Psoas muscle (tissue), 8 donors: ENCODE data around the gene CXCL8. TPM values are rescaled to one million over a fixed set of nuclear protein-coding genes. Genes with fewer than 3 reads are reported as not detected.

Source experiments
- ATAC-seq, 4 donors: fragments of 200-7000 bp; cut with Tn5 transposase; one replicate each; pipeline ENCODE4 v1.9.1; 2020; ENCODE audit warnings: moderate library complexity in 3 of 4, mild to moderate bottlenecking in 2 of 4
- DNase-seq, 2 donors: peaks; one replicate each; pipeline ENCODE4 v3.0.0-alpha.2; 2020
- H3K27ac ChIP-seq: fragments of 200-600 bp; one replicate; pipeline ENCODE4 v1.8.0; 2022
- H3K27me3 ChIP-seq, 3 donors: fragments of 200-600 bp in 1 of 3; one replicate each; pipeline versions ENCODE4 v1.6.1 to v1.8.0; 2013 to 2022; ENCODE audit warnings: low read length in 2 of 3, mild to moderate bottlenecking in 2 of 3, moderate library complexity in 1 of 3; ENCODE audit not compliant: insufficient read depth in 3 of 3
- H3K36me3 ChIP-seq, 2 donors: fragments of 200-600 bp in 1 of 2; one replicate each; pipeline versions ENCODE4 v1.6.1 to v1.8.0; 2013 to 2022; ENCODE audit warnings: low read depth in 1 of 2, mild to moderate bottlenecking in 1 of 2, moderate library complexity in 1 of 2; ENCODE audit not compliant: insufficient read depth in 1 of 2
- H3K4me1 ChIP-seq: fragments of 200-600 bp; one replicate; pipeline ENCODE4 v1.8.0; 2022
- H3K4me3 ChIP-seq: fragments of 200-600 bp; one replicate; pipeline ENCODE4 v1.8.0; 2022; ENCODE audit warnings: mild to moderate bottlenecking
- H3K9me3 ChIP-seq: fragments of 200-600 bp; one replicate; pipeline ENCODE4 v1.8.0; 2022
- CTCF ChIP-seq: fragments of 200-600 bp; IDR thresholded peaks from one replicate; pipeline ENCODE4 v1.8.0; 2022; ENCODE audit warnings: antibody characterized with exemption
- WGBS, 3 donors: extraction: QIAGEN DNeasy Blood & Tissue Kit; methylation state at CpG; one replicate each; pipeline versions ENCODE4 v1.1.6 to v1.1.7; 2013; 5-methylcytosine and 5-hydroxymethylcytosine counted together
- intact Hi-C, 2 donors: fragments of 100-400 bp; cut with DNase I; formaldehyde crosslinking; loops; one replicate each; pipeline versions ENCODE4 v1.11.0 to v1.14.2; 2022
- polyA plus RNA-seq, 3 donors: library from polyadenylated mRNA; stranded (reverse); fragments of 200-250 nt; gene quantifications; one replicate each; pipeline ENCODE4 v1.2.3, GENCODE V29; 2013
- total RNA-seq, 4 donors: library from RNA; stranded (reverse); fragmentation: NEBNext Ultra II Directional in 2 of 4; extraction: Animal tissue kit (Norgen Biotek cat#: 25700) in 2 of 4; gene quantifications; one replicate each; pipeline versions ENCODE4 v1.2.1 to v1.2.4, GENCODE V29; 2021 to 2023
- donor health status: healthy with polysubstance abuse.
- donor health status: DM: no; HTN: no; CAD: no; lungs with moderate emphysema.
- donor health status: Bipolar disorder and iron deficiency.
- donor health status: healthy.
- donor health status: DM: yes; HTN: yes; CAD: no.
- donor health status: DM: no; HTN: no; CAD: no.
- donor health status: DM: no; HTN: no; CAD: no.
- donor health status: DM: yes; HTN: yes; CAD: no.

CXCL8 gene
- total and polyA plus RNA-seq, 7 donors, result 0.21 to 8.1 (median 0.38) TPM; not detected in 1

- peaks cover 4% of the 10 kb centered on the region for H3K4me1 ChIP-seq
Observed at GRCh38 chr4:73729534-73730165, 10.7 kb upstream of the CXCL8 start.

GRCh38 chr4:73730292-73730691 lies 10.1 kb upstream of the CXCL8 start:
- no peaks in the 10 kb centered on the region for H3K36me3 ChIP-seq
- intact Hi-C loops, result no loop called here
- no peak overlapping the region for H3K27ac ChIP-seq
- H3K4me3 ChIP-seq, result no peak overlapping the region
- WGBS, 3 donors, result 58 to 76% (median 63%) methylated on average over 2 of the region's 2 CpGs
- no peak for ATAC-seq
- no peak for DNase-seq
- H3K9me3 ChIP-seq, result no peaks in the 10 kb centered on the region
- TF ChIP-seq CTCF, result no peak
- H3K4me1 ChIP-seq, result peaks cover 6% of the 10 kb centered on the region
- no peaks in the 10 kb centered on the region for H3K27me3 ChIP-seq

More at GRCh38 chr4:73729534-73730165, 10.7 kb upstream of the CXCL8 start:
- H3K4me3 ChIP-seq, result no peak overlapping the region
- H3K9me3 ChIP-seq, result no peaks in the 10 kb centered on the region
- H3K27ac ChIP-seq, result no peak overlapping the region
- DNase-seq, result peak; percentile 48 to 69
- H3K36me3 ChIP-seq, result no peaks in the 10 kb centered on the region
- WGBS, 3 donors, result 42 to 48% (median 43%) methylated on average over 3 of the region's 3 CpGs
- peak; percentile 58 to 82 (median 77) for ATAC-seq
- intact Hi-C loops, result no loop called here
- no peaks in the 10 kb centered on the region for H3K27me3 ChIP-seq
- TF ChIP-seq CTCF, result peak; percentile 67

GRCh38 chr4:73730867-73731266 lies 9.5 kb upstream of the CXCL8 start:
- intact Hi-C loops, result no loop called here
- no peak for DNase-seq
- Histone ChIP-seq H3K27me3 (no peaks in the 10 kb centered on the region), H3K27ac (no peak overlapping the region), H3K36me3 (no peaks in the 10 kb centered on the region), H3K4me1 (peaks cover 6% of the 10 kb centered on the region), H3K4me3 (no peak overlapping the region), H3K9me3 (no peaks in the 10 kb centered on the region)
- TF ChIP-seq CTCF, result no peak
- WGBS, 3 donors, result 85 to 87% (median 85%) methylated on average over 3 of the region's 3 CpGs
- no peak for ATAC-seq

DNA sequence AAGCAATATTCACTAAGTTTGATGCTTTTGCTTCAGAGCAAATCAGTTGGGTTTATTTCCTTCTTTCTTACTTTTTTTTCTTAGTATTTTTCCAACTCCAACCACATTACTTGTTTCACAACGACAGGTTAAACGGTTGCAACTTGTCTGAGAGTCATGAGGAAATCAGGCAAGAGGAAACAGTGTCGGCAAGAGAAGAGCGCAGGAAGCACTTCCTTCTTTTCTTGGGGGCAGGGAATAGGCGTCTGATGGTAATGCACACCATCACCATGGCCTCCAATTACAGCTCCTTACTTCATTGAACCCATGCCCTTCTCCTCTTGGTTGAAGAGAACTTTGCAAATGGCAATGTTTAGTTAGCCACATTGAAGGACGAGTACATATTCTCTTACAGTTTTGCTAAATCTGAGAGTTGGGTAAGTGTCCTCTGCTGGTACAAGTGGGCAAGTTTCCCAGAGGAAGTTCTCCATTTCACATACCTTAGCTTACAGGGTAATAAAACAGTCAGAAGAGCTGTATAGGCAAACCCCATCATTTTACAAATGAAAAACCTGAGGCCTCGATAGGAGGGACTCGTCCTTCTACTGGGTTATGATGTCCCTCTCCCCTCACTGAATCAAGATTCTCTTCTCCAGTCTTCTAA lies 8.3 kb upstream of the CXCL8 start:
- TF ChIP-seq CTCF, result no peak
- DNase-seq (no peak), ATAC-seq (no peak)
- Histone ChIP-seq H3K9me3 (no peaks in the 10 kb centered on the region), H3K36me3 (no peaks in the 10 kb centered on the region), H3K4me1 (peaks cover 6% of the 10 kb centered on the region), H3K27ac (no peak overlapping the region), H3K4me3 (no peak overlapping the region), H3K27me3 (no peaks in the 10 kb centered on the region)
- 64 to 77% (median 77%) methylated on average over 8 of the region's 8 CpGs for WGBS, 3 donors
- intact Hi-C loops, result no loop called here
